Uterus (tissue), 2 donors: Measurements from ENCODE around the gene ARMC5.

Experiments
- CTCF ChIP-seq, 4 experiments: fragments of 200-600 bp in 2 of 4; fragments of 450-650 bp in 2 of 4; sonication (generic) in 2 of 4; IDR thresholded peaks; one replicate each; pipeline ENCODE4 v1.5.1; 2016 to 2019; ENCODE audit warnings: antibody characterized with exemption in 4 of 4, mild to moderate bottlenecking in 2 of 4, moderate library complexity in 1 of 4
- POLR2A ChIP-seq, 2 donors: fragments of 450-650 bp; IDR thresholded peaks; one replicate each; pipeline ENCODE4 v1.6.1; 2016; ENCODE audit warnings: antibody characterized with exemption in 2 of 2, mild to moderate bottlenecking in 1 of 2, moderate library complexity in 1 of 2

- peak in 1 of 4 experiments; percentile 18 for TF ChIP-seq CTCF (IDR thresholded peaks at IDR 0.05)
- TF ChIP-seq POLR2A (IDR thresholded peaks at IDR 0.05): peak in 1 of 2 donors; percentile 62
Observed at GRCh38 chr16:31459687-31460581, 633 bp downstream of the ARMC5 start.
